SK-N-SH (cell line): Measurements from ENCODE around the gene EXOC4. TPM values are rescaled to one million over a fixed set of nuclear protein-coding genes. Genes with fewer than 3 reads are reported as not detected.
A peak's percentile ranks its signal among the peaks of the same experiment; 100 is the strongest.

Experiments
- CTCF ChIA-PET: fragments of 300-600, 350-600 bp; formaldehyde crosslinking; extraction: SDS; loops from one replicate; lab custom pipeline; 2021; lab: Yijun Ruan, JAX
- POLR2A ChIA-PET: fragments of 350-600 bp; sonication (Branson Sonifier 250); formaldehyde crosslinking; extraction: SDS; loops from one replicate; lab custom pipeline; 2020; ENCODE audit warnings: antibody characterized with exemption, inconsistent platforms; lab: Yijun Ruan, JAX
- DNase-seq: peaks from one replicate; pipeline ENCODE4 v3.0.0; 2012
- H2AFZ ChIP-seq: fragments of 200-600 bp; sonication (generic); 2 replicates; pipeline ENCODE4 v1.8.1; 2016; ENCODE audit warnings: antibody characterized with exemption, mild to moderate bottlenecking, low read depth
- H3F3A ChIP-seq: fragments of 200-600 bp; sonication (generic); replicated peaks from 2 replicates; pipeline ENCODE3; 2016; ENCODE audit warnings: antibody characterized with exemption, mild to moderate bottlenecking; ENCODE audit not compliant: insufficient read depth
- H3K27ac ChIP-seq, 2 experiments: fragments of 200-500 bp in 1 of 2; fragments of 200-600 bp in 1 of 2; sonication (Bioruptor generic) in 1 of 2; sonication (generic), shearing (Covaris generic) in 1 of 2; 2 replicates each; pipeline versions ENCODE4 v1.5.1 to v1.6.1; 2014 to 2016; ENCODE audit warnings: low read depth in 2 of 2, inconsistent platforms in 1 of 2, low read length in 1 of 2, mild to moderate bottlenecking in 1 of 2, mixed read lengths in 1 of 2
- H3K27me3 ChIP-seq: fragments of 200-600 bp; sonication (generic), shearing (Covaris generic); 2 replicates; pipeline ENCODE4 v1.6.1; 2016; ENCODE audit warnings: mixed run types; ENCODE audit not compliant: insufficient read depth
- H3K36me3 ChIP-seq, 2 experiments: fragments of 200-500 bp in 1 of 2; fragments of 200-600 bp in 1 of 2; sonication (Bioruptor generic) in 1 of 2; sonication (generic) in 1 of 2; replicated peaks in 1 of 2; 2 replicates each; pipeline versions ENCODE3 to v1.5.1; 2014 to 2016; ENCODE audit warnings: low read length in 1 of 2, mild to moderate bottlenecking in 1 of 2; ENCODE audit not compliant: insufficient read depth in 2 of 2, control insufficient read depth in 1 of 2
- H3K4me1 ChIP-seq, 2 experiments: fragments of 200-500 bp in 1 of 2; fragments of 200-600 bp in 1 of 2; sonication (Bioruptor generic) in 1 of 2; sonication (generic), shearing (Covaris generic) in 1 of 2; 2 replicates each; pipeline versions ENCODE4 v1.5.1 to v1.6.1; 2014 to 2016; ENCODE audit warnings: low read depth in 1 of 2, low read length in 1 of 2, mixed run types in 1 of 2; ENCODE audit not compliant: insufficient read depth in 2 of 2, control insufficient read depth in 1 of 2
- H3K4me2 ChIP-seq: fragments of 200-600 bp; sonication (generic), shearing (Covaris generic); 2 replicates; pipeline ENCODE4 v1.6.1; 2017; ENCODE audit warnings: mixed run types
- H3K4me3 ChIP-seq, 2 experiments: fragments of 200-500 bp in 1 of 2; fragments of 200-600 bp in 1 of 2; sonication (Bioruptor generic) in 1 of 2; sonication (generic), shearing (Covaris generic) in 1 of 2; 2 replicates each; pipeline versions ENCODE4 v1.5.1 to v1.8.1; 2014 to 2016; ENCODE audit warnings: low read depth in 2 of 2, inconsistent platforms in 1 of 2, low read length in 1 of 2, mild to moderate bottlenecking in 1 of 2, mixed read lengths in 1 of 2, moderate library complexity in 1 of 2
- H3K79me2 ChIP-seq: fragments of 200-600 bp; sonication (generic); 2 replicates; pipeline ENCODE4 v1.8.1; 2017; ENCODE audit warnings: mild to moderate bottlenecking; ENCODE audit not compliant: insufficient read depth
- H3K9ac ChIP-seq: fragments of 200-600 bp; sonication (generic); 2 replicates; pipeline ENCODE4 v1.6.1; 2017; ENCODE audit warnings: mixed run types
- H3K9me2 ChIP-seq: fragments of 200-600 bp; sonication (generic); 2 replicates; pipeline ENCODE4 v1.6.1; 2017; ENCODE audit warnings: mixed run types
- H3K9me3 ChIP-seq: fragments of 200-600 bp; sonication (generic); 2 replicates; pipeline ENCODE4 v1.6.1; 2017; ENCODE audit warnings: mixed run types, mild to moderate bottlenecking, moderate library complexity
- H4K20me1 ChIP-seq: fragments of 200-600 bp; sonication (generic); 2 replicates; pipeline ENCODE4 v1.6.1; 2017; ENCODE audit warnings: mild to moderate bottlenecking, mixed run types; ENCODE audit not compliant: insufficient read depth
- CHD2 ChIP-seq: fragments of 150-350 bp; IDR thresholded peaks from 2 replicates; pipeline ENCODE4 v1.6.1; 2018; ENCODE audit warnings: low read length; ENCODE audit not compliant: partially characterized antibody
- CTCF ChIP-seq: fragments of 200-600 bp; sonication (generic); IDR thresholded peaks from 2 replicates; pipeline ENCODE4 v1.6.1; 2017; ENCODE audit warnings: antibody characterized with exemption, mild to moderate bottlenecking, moderate library complexity
- ELF1 ChIP-seq: IDR thresholded peaks from 2 replicates; pipeline ENCODE4 v1.4.0; 2012
- EZH2phosphoT487 ChIP-seq: fragments of 200-600 bp; sonication (generic); IDR thresholded peaks from 2 replicates; pipeline ENCODE4 v1.6.1; 2017; ENCODE audit warnings: low read depth, mixed run types, mild to moderate bottlenecking, antibody characterized with exemption, moderate library complexity, borderline replicate concordance
- FOSL2 ChIP-seq: IDR thresholded peaks from 2 replicates; pipeline ENCODE4 v1.4.0; 2012; ENCODE audit warnings: low read depth, mild to moderate bottlenecking, moderate library complexity, borderline replicate concordance
- FOXJ3 ChIP-seq: sonication (generic); formaldehyde crosslinking; IDR thresholded peaks from 2 replicates; pipeline ENCODE4 v1.5.1; 2020; ENCODE audit warnings: mild to moderate bottlenecking, missing genetic modification reagents
- GABPA ChIP-seq: IDR thresholded peaks from 2 replicates; pipeline ENCODE4 v1.4.0; 2012; ENCODE audit warnings: low read depth, mild to moderate bottlenecking
- GATA2 ChIP-seq: sonication (generic); formaldehyde crosslinking; IDR thresholded peaks from 2 replicates; pipeline ENCODE4 v1.5.0; 2020; ENCODE audit warnings: mild to moderate bottlenecking, missing genetic modification reagents
- JUND ChIP-seq: IDR thresholded peaks from 2 replicates; pipeline ENCODE4 v1.4.0; 2012
- MAX ChIP-seq: IDR thresholded peaks from 2 replicates; pipeline ENCODE4 v1.4.0; 2012; ENCODE audit warnings: low read depth
- MEF2A ChIP-seq: IDR thresholded peaks from 2 replicates; pipeline ENCODE4 v1.4.0; 2012; ENCODE audit warnings: low read depth, borderline replicate concordance
- NFIC ChIP-seq: IDR thresholded peaks from 2 replicates; pipeline ENCODE4 v1.4.0; 2012; ENCODE audit warnings: borderline replicate concordance
- NRF1 ChIP-seq: IDR thresholded peaks from 2 replicates; pipeline ENCODE4 v1.6.1; 2012; ENCODE audit warnings: low read depth, mild to moderate bottlenecking, low read length
- PBX3 ChIP-seq: IDR thresholded peaks from 2 replicates; pipeline ENCODE4; 2012
- POLR2AphosphoS5 ChIP-seq: IDR thresholded peaks from 2 replicates; pipeline ENCODE4 v1.6.1; 2012; ENCODE audit warnings: low read depth, low read length
- RAD21 ChIP-seq: IDR thresholded peaks from 2 replicates; pipeline ENCODE4 v1.6.1; 2012; ENCODE audit warnings: mild to moderate bottlenecking, low read length
- RCOR1 ChIP-seq: fragments of 150-350 bp; IDR thresholded peaks from 2 replicates; pipeline ENCODE4 v1.6.1; 2017; ENCODE audit warnings: antibody characterized with exemption, low read length
- RFX5 ChIP-seq: IDR thresholded peaks from 2 replicates; pipeline ENCODE4 v1.6.1; 2012; ENCODE audit warnings: mild to moderate bottlenecking, improper control_type of control experiment, low read length
- RXRA ChIP-seq: IDR thresholded peaks from 2 replicates; pipeline ENCODE4 v1.4.0; 2012; ENCODE audit warnings: low read depth, mild to moderate bottlenecking, borderline replicate concordance
- SIN3A ChIP-seq: IDR thresholded peaks from 2 replicates; pipeline ENCODE4 v1.6.1; 2012; ENCODE audit warnings: low read depth, mild to moderate bottlenecking, low read length, moderate library complexity, borderline replicate concordance
- SMC3 ChIP-seq: IDR thresholded peaks from 2 replicates; pipeline ENCODE4 v1.6.1; 2012; ENCODE audit warnings: low read depth, low read length, improper control_type of control experiment
- TCF12 ChIP-seq: IDR thresholded peaks from 2 replicates; pipeline ENCODE4 v1.4.0; 2012
- TEAD4 ChIP-seq: IDR thresholded peaks from 2 replicates; pipeline ENCODE4 v1.4.0; 2012; ENCODE audit warnings: mild to moderate bottlenecking, borderline replicate concordance; ENCODE audit not compliant: insufficient read depth
- USF1 ChIP-seq: IDR thresholded peaks from 2 replicates; pipeline ENCODE4 v1.4.0; 2012; ENCODE audit warnings: low read depth, borderline replicate concordance
- USF2 ChIP-seq: fragments of 150-350 bp; IDR thresholded peaks from 2 replicates; pipeline ENCODE4 v1.6.1; 2017; ENCODE audit warnings: antibody characterized with exemption, low read length, low read depth, borderline replicate concordance
- YY1 ChIP-seq: IDR thresholded peaks from 2 replicates; pipeline ENCODE4 v1.4.0; 2012; ENCODE audit warnings: low read depth, mild to moderate bottlenecking
- ZBTB33 ChIP-seq: IDR thresholded peaks from 2 replicates; pipeline ENCODE4 v1.4.0; 2012; ENCODE audit warnings: low read depth, borderline replicate concordance
- WGBS: methylation state at CpG from one replicate; pipeline ENCODE4 v1.1.6; 2017; ENCODE audit warnings: low lambda C conversion rate; 5-methylcytosine and 5-hydroxymethylcytosine counted together
- polyA plus RNA-seq, 3 experiments: library from polyadenylated mRNA; depleted of rRNA; stranded (reverse); fragments of >200 nt; gene quantifications; 2 replicates each; pipeline ENCODE4 v1.2.3, GENCODE V29; 2012

The EXOC4 gene
- polyA plus RNA-seq, 1 of the 3 experiments (the other 2 are of a cell fraction), result 37.3 TPM

- Histone ChIP-seq H3K4me1 (peaks cover 33 to 46% of the 10 kb centered on the region in 2 experiments; a peak in 3 of 4 replicates), H3K4me3 (no peak overlapping the region), H2AFZ (no peak overlapping the region), H3K36me3 (peaks cover 0 to 7% of the 10 kb centered on the region in 2 experiments), H3K79me2 (no peaks in the 10 kb centered on the region), H3F3A (peaks cover 52% of the 10 kb centered on the region), H3K27me3 (no peaks in the 10 kb centered on the region), H3K27ac (peak overlapping the region; percentile 38 to 62), H3K9me3 (no peaks in the 10 kb centered on the region), H3K9ac (no peak overlapping the region), H4K20me1 (no peaks in the 10 kb centered on the region), H3K4me2 (peak overlapping the region; percentile 10; the same call in 1 of the 2 replicates), H3K9me2 (no peaks in the 10 kb centered on the region)
- ChIA-PET CTCF (no interaction called here), POLR2A (no interaction called here)
- WGBS, result 16% methylated on average over 8 of the region's 8 CpGs
- DNase-seq, result no peak
- TF ChIP-seq YY1 (no peak), FOSL2 (peak; percentile 98), RFX5 (no peak), ELF1 (no peak), RAD21 (no peak), TCF12 (peak; percentile 84), RXRA (peak; percentile 49; the same call in 1 of the 2 replicates), NFIC (peak; percentile 67; the same call in 1 of the 2 replicates), CTCF (no peak), FOXJ3 (no peak), USF2 (no peak), GATA2 (CRISPR knock-in tag) (no peak), CHD2 (no peak), MEF2A (peak; percentile 39; the same call in 1 of the 2 replicates), MAX (peak; percentile 66), SMC3 (no peak), POLR2AphosphoS5 (no peak), SIN3A (no peak), GABPA (no peak), USF1 (no peak), JUND (peak; percentile 95), ZBTB33 (no peak), TEAD4 (0 out of 2 replicates have a peak, but pooled peaks have one; percentile 63), PBX3 (peak; percentile 90), RCOR1 (no peak), EZH2phosphoT487 (no peak), NRF1 (no peak)
These were observed 452.7 kb downstream of the EXOC4 start for GRCh38 chr7:133705596-133705995.
